ENCODE data around the gene OLFM1. TPM values are rescaled to one million over a fixed set of nuclear protein-coding genes. Genes with fewer than 3 reads are reported as not detected.

OLFM1 gene
- total RNA-seq, 1 donor from 2014 or later = 0.96 TPM

DNA sequence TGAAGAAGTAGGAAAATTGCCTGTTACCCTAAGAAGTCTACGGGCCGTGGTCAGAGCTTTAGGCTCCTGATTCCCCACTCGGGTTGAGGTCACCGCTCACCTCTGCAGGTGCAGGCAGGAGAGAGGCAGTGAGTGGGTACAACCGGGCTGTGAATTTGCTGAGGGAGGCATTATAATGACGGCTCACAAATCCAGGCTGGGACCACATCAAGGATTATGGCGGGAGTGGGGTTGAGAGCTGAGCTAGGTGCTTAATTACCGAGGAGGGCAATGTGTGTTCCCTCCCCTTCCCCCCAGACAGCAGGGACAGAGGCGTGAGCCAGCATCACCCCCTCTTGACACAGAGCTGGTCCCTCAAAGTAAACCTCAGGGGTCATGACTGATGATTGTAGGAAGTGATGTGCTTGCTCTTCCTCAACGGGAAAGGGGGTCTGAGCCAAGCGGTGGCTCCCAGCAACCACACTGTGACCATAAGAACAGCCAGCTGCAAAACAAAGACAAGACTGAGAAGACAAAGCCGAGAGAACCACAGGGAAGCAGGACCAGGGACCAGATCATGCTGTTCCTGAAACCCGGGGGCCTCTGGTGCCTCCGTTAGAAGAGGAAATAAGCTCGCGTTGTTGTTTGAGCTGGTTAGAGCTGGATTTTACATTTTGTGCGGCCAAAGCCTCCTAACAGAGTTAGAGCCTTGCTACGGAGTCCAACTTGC, 77.7 kb downstream of the OLFM1 start:
- no peak for DNase-seq (ENCODE audit: low read depth)
- Histone ChIP-seq H3K4me3 (ENCODE audit: low read depth, low read length) (no peak overlapping the region), H3K27me3 (ENCODE audit: control insufficient read depth, insufficient read depth, low read length) (no peaks in the 10 kb centered on the region), H3K36me3 (ENCODE audit: control insufficient read depth, insufficient read depth, low read length) (no peaks in the 10 kb centered on the region)
- TF ChIP-seq CTCF (IDR thresholded peaks at IDR 0.05; ENCODE audit: insufficient read depth, low read length, poor library complexity, severe bottlenecking) = no peak

- no peak for TF ChIP-seq CTCF (IDR thresholded peaks at IDR 0.05; ENCODE audit: insufficient read depth, low read length, poor library complexity, severe bottlenecking)
- DNase-seq (ENCODE audit: low read depth) = no peak
- Histone ChIP-seq H3K27me3 (ENCODE audit: control insufficient read depth, insufficient read depth, low read length) (no peaks in the 10 kb centered on the region), H3K4me3 (ENCODE audit: low read depth, low read length) (no peak overlapping the region), H3K36me3 (ENCODE audit: control insufficient read depth, insufficient read depth, low read length) (no peaks in the 10 kb centered on the region)
These were observed 78.5 kb downstream of the OLFM1 start for GRCh38 chr9:135165756-135166519.

GRCh38 chr9:135166565-135166964, 79.1 kb downstream of the OLFM1 start:
- H3K36me3 ChIP-seq (ENCODE audit: control insufficient read depth, insufficient read depth, low read length) = no peaks in the 10 kb centered on the region
- TF ChIP-seq CTCF (IDR thresholded peaks at IDR 0.05; ENCODE audit: insufficient read depth, low read length, poor library complexity, severe bottlenecking) = no peak
- DNase-seq (ENCODE audit: low read depth) = no peak
- no peaks in the 10 kb centered on the region for H3K27me3 ChIP-seq (ENCODE audit: control insufficient read depth, insufficient read depth, low read length)
- no peak overlapping the region for H3K4me3 ChIP-seq (ENCODE audit: low read depth, low read length)

DNA sequence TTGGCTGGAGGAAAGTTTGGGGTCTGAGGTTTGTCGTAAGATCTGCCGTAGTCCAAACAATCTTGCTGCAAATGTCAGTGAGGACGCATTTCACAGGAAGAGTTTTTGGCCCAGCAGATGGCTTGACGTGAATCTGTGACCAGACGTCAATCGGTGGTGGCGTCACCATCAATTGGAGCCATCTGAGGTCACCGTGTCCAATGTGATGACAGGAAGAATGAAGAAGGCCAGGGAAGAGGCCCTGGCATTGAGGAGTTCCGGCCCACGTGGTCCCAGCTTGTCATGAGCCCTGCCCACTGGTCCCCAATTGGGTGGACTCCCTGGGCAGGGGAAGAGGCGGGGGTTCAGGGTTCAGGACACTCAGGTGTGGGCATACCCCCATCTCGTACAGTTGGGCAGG, 79.9 kb downstream of the OLFM1 start:
- Histone ChIP-seq H3K4me3 (ENCODE audit: low read depth, low read length) (no peak overlapping the region), H3K27me3 (ENCODE audit: control insufficient read depth, insufficient read depth, low read length) (no peaks in the 10 kb centered on the region), H3K36me3 (ENCODE audit: control insufficient read depth, insufficient read depth, low read length) (no peaks in the 10 kb centered on the region)
- DNase-seq (ENCODE audit: low read depth) = no peak
- TF ChIP-seq CTCF (IDR thresholded peaks at IDR 0.05; ENCODE audit: insufficient read depth, low read length, poor library complexity, severe bottlenecking) = no peak

GRCh38 chr9:135167849-135168655, 80.6 kb downstream of the OLFM1 start:
- Histone ChIP-seq H3K4me3 (ENCODE audit: low read depth, low read length) (no peak overlapping the region), H3K27me3 (ENCODE audit: control insufficient read depth, insufficient read depth, low read length) (no peaks in the 10 kb centered on the region), H3K36me3 (ENCODE audit: control insufficient read depth, insufficient read depth, low read length) (no peaks in the 10 kb centered on the region)
- TF ChIP-seq CTCF (IDR thresholded peaks at IDR 0.05; ENCODE audit: insufficient read depth, low read length, poor library complexity, severe bottlenecking) = no peak
- DNase-seq (ENCODE audit: low read depth) = no peak
